Measurements from ENCODE around the gene PGM5.

Gene PGM5

DNA sequence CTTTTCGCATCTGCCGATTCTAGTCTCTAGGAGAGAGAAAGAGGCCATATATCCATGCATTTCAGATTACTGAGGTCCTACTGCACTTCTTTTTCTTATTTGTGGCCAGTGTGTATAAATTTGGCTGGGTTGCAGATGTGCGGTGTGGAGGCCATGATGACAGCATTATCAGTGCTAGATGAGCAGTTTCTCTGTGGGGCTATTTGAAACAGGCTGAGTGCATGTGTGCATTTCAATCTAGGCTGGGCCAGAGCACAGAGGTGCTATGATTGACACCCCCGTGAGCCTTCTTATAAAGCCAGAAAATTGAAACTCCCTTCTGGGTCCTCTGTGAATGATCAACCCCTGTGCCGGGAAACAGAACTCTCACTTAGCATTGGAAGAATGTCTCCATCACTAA lies 114.2 kb downstream of the PGM5 start:
- no peak for DNase-seq (ENCODE audit: low spot score)
- H3K4me3 ChIP-seq, result no peak overlapping the region
- TF ChIP-seq, protein P1, sequence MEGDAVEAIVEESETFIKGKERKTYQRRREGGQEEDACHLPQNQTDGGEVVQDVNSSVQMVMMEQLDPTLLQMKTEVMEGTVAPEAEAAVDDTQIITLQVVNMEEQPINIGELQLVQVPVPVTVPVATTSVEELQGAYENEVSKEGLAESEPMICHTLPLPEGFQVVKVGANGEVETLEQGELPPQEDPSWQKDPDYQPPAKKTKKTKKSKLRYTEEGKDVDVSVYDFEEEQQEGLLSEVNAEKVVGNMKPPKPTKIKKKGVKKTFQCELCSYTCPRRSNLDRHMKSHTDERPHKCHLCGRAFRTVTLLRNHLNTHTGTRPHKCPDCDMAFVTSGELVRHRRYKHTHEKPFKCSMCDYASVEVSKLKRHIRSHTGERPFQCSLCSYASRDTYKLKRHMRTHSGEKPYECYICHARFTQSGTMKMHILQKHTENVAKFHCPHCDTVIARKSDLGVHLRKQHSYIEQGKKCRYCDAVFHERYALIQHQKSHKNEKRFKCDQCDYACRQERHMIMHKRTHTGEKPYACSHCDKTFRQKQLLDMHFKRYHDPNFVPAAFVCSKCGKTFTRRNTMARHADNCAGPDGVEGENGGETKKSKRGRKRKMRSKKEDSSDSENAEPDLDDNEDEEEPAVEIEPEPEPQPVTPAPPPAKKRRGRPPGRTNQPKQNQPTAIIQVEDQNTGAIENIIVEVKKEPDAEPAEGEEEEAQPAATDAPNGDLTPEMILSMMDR (IDR thresholded peaks at IDR 0.05), result no peak
- no peak overlapping the region for H3K27ac ChIP-seq

DNA sequence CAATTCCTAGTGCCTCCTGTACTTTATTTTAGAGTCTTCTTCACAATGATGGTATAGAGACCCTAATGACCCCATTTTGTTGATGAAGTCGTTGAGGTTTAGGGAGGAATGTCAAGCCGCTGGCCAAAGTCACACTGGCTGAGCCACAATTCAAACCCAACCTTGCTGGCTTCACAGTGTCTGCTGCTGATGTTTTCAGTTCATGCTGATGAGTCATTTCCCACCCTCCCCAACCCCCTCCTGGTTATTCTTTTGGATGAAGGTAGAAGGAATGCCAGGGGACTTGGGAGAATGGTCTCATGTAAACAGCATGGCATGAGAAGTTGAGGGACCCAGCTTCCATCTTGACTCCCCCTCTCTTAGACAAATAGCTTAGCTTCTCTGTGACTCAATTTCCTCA lies 115.7 kb downstream of the PGM5 start:
- Histone ChIP-seq H3K27ac (no peak overlapping the region), H3K4me3 (no peak overlapping the region)
- no peak for DNase-seq (ENCODE audit: low spot score)
- TF ChIP-seq, protein P1 (IDR thresholded peaks at IDR 0.05), result no peak

DNA sequence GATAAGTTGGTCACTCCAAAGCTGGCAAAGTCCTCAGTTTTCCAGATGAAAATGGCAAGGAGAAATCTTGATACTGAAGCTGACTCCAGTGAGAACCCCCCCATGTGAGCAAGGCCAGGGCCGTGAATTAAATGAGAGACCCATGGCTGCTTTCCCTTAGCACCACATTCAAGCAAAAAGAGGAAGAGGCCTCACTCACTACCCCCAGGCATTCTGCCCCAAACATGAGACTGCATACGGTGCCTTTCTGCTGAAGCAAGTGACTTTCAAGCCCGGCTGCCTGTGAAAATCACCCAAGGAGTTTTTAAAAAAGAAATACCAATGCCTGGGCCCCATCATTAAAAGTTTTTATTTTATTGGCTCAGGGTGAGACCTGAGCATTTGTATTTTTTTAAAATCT lies 117.4 kb downstream of the PGM5 start:
- Histone ChIP-seq H3K27ac (no peak overlapping the region), H3K4me3 (no peak overlapping the region)
- no peak for DNase-seq (ENCODE audit: low spot score)
- TF ChIP-seq, protein P1 (IDR thresholded peaks at IDR 0.05), result no peak

DNA sequence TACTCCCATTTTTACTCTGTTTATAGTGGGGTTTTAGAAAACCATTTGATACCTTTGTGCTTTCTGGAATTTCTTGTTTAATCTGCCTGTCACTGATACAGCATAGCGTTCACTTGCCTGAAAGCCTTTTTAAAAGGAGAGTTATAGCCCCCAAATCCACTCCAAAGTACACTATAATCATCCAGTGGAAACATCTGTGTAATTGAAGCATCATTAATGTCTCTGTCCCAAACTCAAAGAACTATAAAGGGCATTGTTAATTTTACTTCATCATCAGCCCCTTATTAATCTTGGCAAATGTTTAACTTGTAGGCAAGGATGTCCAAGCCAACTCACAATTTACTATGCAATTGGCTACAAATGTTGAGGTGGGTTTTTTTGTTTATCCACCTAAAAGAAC lies 120.0 kb downstream of the PGM5 start:
- Histone ChIP-seq H3K4me3 (no peak overlapping the region), H3K27ac (no peak overlapping the region)
- DNase-seq (ENCODE audit: low spot score), result no peak
- TF ChIP-seq, protein P1 (IDR thresholded peaks at IDR 0.05), result no peak

DNA sequence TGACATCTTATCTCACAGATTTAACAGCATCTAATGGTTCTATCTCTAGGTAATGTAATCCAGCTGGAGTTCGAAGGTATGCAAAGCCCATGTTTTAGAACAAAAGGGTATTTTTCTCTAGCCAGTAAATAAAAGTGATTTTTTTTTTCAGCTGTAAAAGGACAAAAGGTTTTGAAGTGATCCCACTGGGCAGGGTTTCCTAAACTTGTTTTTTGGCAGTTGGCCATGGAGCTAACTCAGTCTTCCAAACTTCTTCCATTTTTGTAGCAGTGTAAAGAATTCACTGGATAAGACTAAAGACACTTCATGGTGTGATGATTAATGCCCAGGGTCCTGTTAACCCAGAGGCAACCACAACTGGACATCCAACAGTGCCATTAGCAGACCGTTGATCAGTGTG lies 120.4 kb downstream of the PGM5 start:
- TF ChIP-seq, protein P1 (IDR thresholded peaks at IDR 0.05), result no peak
- no peak overlapping the region for H3K27ac ChIP-seq
- DNase-seq (ENCODE audit: low spot score), result no peak
- no peak overlapping the region for H3K4me3 ChIP-seq

DNA sequence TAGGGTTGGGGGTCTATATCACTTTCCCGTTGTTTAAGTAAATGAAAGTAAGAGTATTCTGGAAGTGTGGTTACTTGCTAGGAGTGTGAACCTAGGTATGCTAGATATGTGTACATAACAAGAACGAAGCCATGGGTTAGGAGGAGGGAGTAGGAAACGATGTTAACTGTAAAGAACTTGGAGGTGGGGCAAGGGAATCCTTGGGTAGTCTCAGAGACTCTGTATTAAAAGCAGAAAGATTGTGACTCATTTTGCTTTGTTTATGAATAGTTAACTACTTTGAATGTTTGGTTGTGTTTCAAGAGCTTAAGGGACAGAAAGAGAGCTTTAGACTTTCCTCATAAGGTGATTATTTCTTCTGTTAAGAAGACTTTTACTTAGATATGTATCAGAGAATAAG lies 124.4 kb downstream of the PGM5 start:
- H3K27ac ChIP-seq, result no peak overlapping the region
- TF ChIP-seq, protein P1 (IDR thresholded peaks at IDR 0.05), result no peak

DNA sequence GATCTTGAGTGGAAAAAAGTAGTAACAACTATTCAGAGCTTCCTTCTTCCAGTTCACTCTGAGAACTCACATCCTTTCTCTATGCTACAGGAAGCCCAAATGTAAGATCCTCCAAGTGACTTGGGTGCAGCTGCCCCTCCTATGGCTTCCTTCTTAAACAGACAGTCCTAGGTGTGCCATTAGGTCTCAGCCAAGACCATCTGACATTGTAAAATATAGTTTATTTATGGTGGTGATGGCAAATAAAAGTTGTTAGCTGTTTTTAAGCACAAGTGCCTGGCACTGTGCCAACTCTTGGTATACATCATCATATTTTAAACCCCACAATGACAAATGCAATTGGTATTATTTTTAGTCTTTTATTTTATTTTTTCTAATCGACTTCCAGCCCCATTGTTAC lies 126.1 kb downstream of the PGM5 start:
- TF ChIP-seq, protein P1 (IDR thresholded peaks at IDR 0.05), result no peak
- Histone ChIP-seq H3K27ac (no peak overlapping the region), H3K4me3 (no peak overlapping the region)
- no peak for DNase-seq (ENCODE audit: low spot score)

More for the DNA sequence above, 124.4 kb downstream of the PGM5 start:
- no peak overlapping the region for H3K4me3 ChIP-seq
- DNase-seq (ENCODE audit: low spot score), result no peak

Data from coronary artery (tissue), 2 donors.